Liver (tissue), 3 donors: ENCODE data around the gene DHH.

Experiments used
- ATF3 ChIP-seq: IDR thresholded peaks from 2 replicates; pipeline ENCODE4 v1.6.1; 2016; ENCODE audit warnings: antibody characterized with exemption
- CTCF ChIP-seq: fragments of 150-350 bp; IDR thresholded peaks from 2 replicates; pipeline ENCODE4 v1.5.1; 2017; ENCODE audit warnings: improper control_type of control experiment, low read depth, low read length; ENCODE audit not compliant: missing input control
- HNF4G ChIP-seq: IDR thresholded peaks from 2 replicates; pipeline ENCODE4 v1.6.1; 2016; ENCODE audit warnings: antibody characterized with exemption
- RAD21 ChIP-seq, 2 donors: IDR thresholded peaks; 2 replicates each; pipeline ENCODE4 v1.6.1; 2016; ENCODE audit warnings: antibody characterized with exemption in 2 of 2, mild to moderate bottlenecking in 2 of 2
- TAF1 ChIP-seq: conservative IDR thresholded peaks from 2 replicates; pipeline ENCODE4 v1.6.1; 2016; ENCODE audit warnings: antibody characterized with exemption, mild to moderate bottlenecking
- donor health status: healthy.
- donor health status: healthy.

DNA sequence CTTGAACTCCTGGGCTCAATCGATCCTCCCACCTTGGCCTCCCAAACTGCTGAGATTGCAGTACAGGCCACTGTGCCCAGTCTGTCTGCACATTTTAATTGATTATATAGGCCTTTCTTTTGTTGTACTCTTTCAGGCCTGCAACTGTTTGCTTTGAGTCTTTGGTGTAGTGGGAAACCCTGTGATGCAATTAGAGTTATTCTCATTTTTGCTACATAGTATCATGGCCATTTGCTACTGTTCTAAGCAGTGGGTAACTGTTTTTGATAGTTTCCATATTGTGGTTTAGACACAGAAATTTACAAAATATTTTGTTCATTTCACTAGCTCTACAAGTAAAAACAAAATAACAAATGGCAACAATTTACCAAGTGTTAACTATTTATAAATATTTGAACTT lies 42.9 kb upstream of the DHH start:
- TF ChIP-seq TAF1 (no peak), HNF4G (no peak), ATF3 (no peak), RAD21 (IDR thresholded peaks at IDR 0.05) (no peak), CTCF (no peak)
